ENCODE data around the gene LLCFC1.

DNA sequence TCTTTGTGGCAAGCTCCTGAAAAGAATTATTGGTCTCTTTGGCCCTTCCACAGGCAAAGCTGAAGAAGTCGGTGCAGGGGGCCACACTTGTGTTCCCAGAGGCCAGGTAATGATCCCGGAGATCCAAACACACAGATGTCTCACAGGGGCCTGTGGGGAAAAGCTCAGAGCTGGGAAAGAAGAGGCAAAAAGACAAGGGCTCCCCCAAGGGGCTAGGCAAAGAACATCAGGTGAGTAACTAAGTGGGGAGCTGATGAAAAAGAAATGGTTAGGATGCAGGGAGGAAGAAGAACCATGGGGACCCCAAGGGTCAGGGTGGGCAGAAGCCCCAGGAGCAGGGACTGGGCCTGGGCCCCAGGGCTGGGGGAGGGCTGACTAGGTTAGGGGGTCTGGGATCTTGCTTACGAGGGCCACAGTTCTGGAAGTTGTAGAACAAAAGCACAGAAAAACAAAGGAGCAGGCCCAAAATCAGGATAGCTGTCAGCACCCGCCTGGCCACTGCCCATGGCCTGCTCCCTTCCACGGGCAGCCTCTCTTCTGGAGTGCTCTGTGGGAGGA is 21.8 kb downstream of the LLCFC1 start:
- TF ChIP-seq, protein P1, sequence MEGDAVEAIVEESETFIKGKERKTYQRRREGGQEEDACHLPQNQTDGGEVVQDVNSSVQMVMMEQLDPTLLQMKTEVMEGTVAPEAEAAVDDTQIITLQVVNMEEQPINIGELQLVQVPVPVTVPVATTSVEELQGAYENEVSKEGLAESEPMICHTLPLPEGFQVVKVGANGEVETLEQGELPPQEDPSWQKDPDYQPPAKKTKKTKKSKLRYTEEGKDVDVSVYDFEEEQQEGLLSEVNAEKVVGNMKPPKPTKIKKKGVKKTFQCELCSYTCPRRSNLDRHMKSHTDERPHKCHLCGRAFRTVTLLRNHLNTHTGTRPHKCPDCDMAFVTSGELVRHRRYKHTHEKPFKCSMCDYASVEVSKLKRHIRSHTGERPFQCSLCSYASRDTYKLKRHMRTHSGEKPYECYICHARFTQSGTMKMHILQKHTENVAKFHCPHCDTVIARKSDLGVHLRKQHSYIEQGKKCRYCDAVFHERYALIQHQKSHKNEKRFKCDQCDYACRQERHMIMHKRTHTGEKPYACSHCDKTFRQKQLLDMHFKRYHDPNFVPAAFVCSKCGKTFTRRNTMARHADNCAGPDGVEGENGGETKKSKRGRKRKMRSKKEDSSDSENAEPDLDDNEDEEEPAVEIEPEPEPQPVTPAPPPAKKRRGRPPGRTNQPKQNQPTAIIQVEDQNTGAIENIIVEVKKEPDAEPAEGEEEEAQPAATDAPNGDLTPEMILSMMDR (IDR thresholded peaks at IDR 0.05) = no peak
- TF ChIP-seq POLR2A (IDR thresholded peaks at IDR 0.05) = no peak

Data from testis (tissue), 2 donors.